K562 (cell line): ENCODE results near the gene DCHS2. TPM values are rescaled to one million over a fixed set of nuclear protein-coding genes. Genes with fewer than 3 reads are reported as not detected.

Experiments used
- AFF4 ChIP-seq: sonication (generic); formaldehyde crosslinking; IDR thresholded peaks from 2 replicates; pipeline ENCODE4 v1.8.0; 2023; ENCODE audit warnings: mild to moderate bottlenecking, missing genetic modification reagents
- ARID2 ChIP-seq: fragments of 450-650 bp; IDR thresholded peaks from 2 replicates; pipeline ENCODE4 v1.6.1; 2017; ENCODE audit warnings: antibody characterized with exemption, mild to moderate bottlenecking
- BDP1 ChIP-seq: IDR thresholded peaks from 3 replicates; pipeline ENCODE4 v1.6.1; 2011; ENCODE audit not compliant: insufficient read length, insufficient read depth
- CEBPZ ChIP-seq: fragments of 150-350 bp; IDR thresholded peaks from 2 replicates; pipeline ENCODE4 v1.6.1; 2014; ENCODE audit warnings: low read depth, mild to moderate bottlenecking, low read length, borderline replicate concordance
- CREBBP ChIP-seq: IDR thresholded peaks from one replicate; pipeline ENCODE4 v1.6.1; 2012; ENCODE audit warnings: low read depth, mild to moderate bottlenecking, control low read depth, inconsistent platforms, low read length
- CTCFL ChIP-seq: IDR thresholded peaks from 2 replicates; pipeline ENCODE4 v1.6.1; 2011; ENCODE audit warnings: borderline replicate concordance, low read depth, mild to moderate bottlenecking, moderate library complexity, low read length; ENCODE audit not compliant: insufficient read depth, poor library complexity, severe bottlenecking
- FIP1L1 ChIP-seq: fragments of 200-400 bp; formaldehyde crosslinking; IDR thresholded peaks from 2 replicates; pipeline ENCODE4 v1.6.1; 2018; ENCODE audit warnings: mild to moderate bottlenecking, low read depth, low read length; ENCODE audit not compliant: poor library complexity, severe bottlenecking
- HBP1 ChIP-seq: fragments of 450-650 bp; formaldehyde crosslinking; IDR thresholded peaks from 2 replicates; pipeline ENCODE4 v1.4.0; 2022; ENCODE audit warnings: missing genetic modification characterization
- MAFG ChIP-seq: fragments of 450-650 bp; conservative IDR thresholded peaks from 2 replicates; pipeline ENCODE4 v1.6.1; 2016; ENCODE audit warnings: missing genetic modification characterization, missing compliant biosample characterization
- MECOM ChIP-seq: fragments of 250-450 bp; sonication (Bioruptor Pico); IDR thresholded peaks from 2 replicates; pipeline ENCODE4 v1.8.0; 2022; ENCODE audit warnings: inconsistent platforms
- PHB2 ChIP-seq: fragments of 450-650 bp; IDR thresholded peaks from 2 replicates; pipeline ENCODE4 v1.6.1; 2017; ENCODE audit warnings: low read depth
- POLR2AphosphoS5 ChIP-seq: IDR thresholded peaks from 2 replicates; pipeline ENCODE4 v1.6.1; 2011; ENCODE audit warnings: mild to moderate bottlenecking, low read depth, low read length, moderate library complexity; ENCODE audit not compliant: control insufficient read depth, insufficient read depth
- PRPF4 ChIP-seq: fragments of 200-400 bp; formaldehyde crosslinking; IDR thresholded peaks from one replicate; pipeline ENCODE4 v1.6.1; 2017; ENCODE audit warnings: low read length, low read depth, mild to moderate bottlenecking; ENCODE audit not compliant: insufficient read depth, poor library complexity, severe bottlenecking
- SMARCC2 ChIP-seq: fragments of 450-650 bp; IDR thresholded peaks from 2 replicates; pipeline ENCODE4 v1.6.1; 2017; ENCODE audit warnings: antibody characterized with exemption, moderate library complexity, mild to moderate bottlenecking, low read depth
- SRSF3 ChIP-seq: fragments of 200-400 bp; formaldehyde crosslinking; IDR thresholded peaks from 2 replicates; pipeline ENCODE4 v1.6.1; 2016; ENCODE audit warnings: mild to moderate bottlenecking, low read length, moderate library complexity; ENCODE audit not compliant: insufficient read depth
- ZFP36 ChIP-seq: fragments of 150-350 bp; IDR thresholded peaks from 2 replicates; pipeline ENCODE4 v1.6.1; 2018; ENCODE audit warnings: low read length, low read depth; ENCODE audit not compliant: partially characterized antibody
- ZNF239 ChIP-seq: fragments of 250-450 bp; sonication (Bioruptor Pico); IDR thresholded peaks from 2 replicates; pipeline ENCODE4 v1.4.0; 2020; ENCODE audit warnings: mild to moderate bottlenecking
- ZNF586 ChIP-seq: fragments of 450-650 bp; formaldehyde crosslinking; conservative IDR thresholded peaks from 2 replicates; pipeline ENCODE4 v1.4.0; 2020; ENCODE audit warnings: mild to moderate bottlenecking, moderate library complexity
- polyA plus RNA-seq, 8 experiments: library from polyadenylated mRNA; depleted of rRNA in 4 of 8; stranded (reverse) in 5 of 8; unstranded in 3 of 8; fragments of >200 nt; fragmentation: Nextera tagmentation in 2 of 8; fragmentation: Illumina TruSeq in 1 of 8; extraction: Ambion mirVana in 2 of 8; extraction: Trizol in 1 of 8; gene quantifications; 2 replicates each; pipeline versions ENCODE4 v1.2.1 to v1.2.3, GENCODE V29; 2011 to 2014; ENCODE audit warnings: inconsistent platforms in 1 of 8, missing spikeins in 1 of 8
- total RNA-seq, 7 experiments: library from RNA; depleted of rRNA in 6 of 7; stranded (reverse); fragments of >200 nt in 6 of 7; fragmentation: Illumina TruSeq in 2 of 7; extraction: Trizol in 2 of 7; gene quantifications; 2 replicates each; pipeline versions ENCODE4 v1.2.1 to v1.2.3, GENCODE V29; 2011 to 2021; ENCODE audit warnings: low replicate concordance in 1 of 7

DCHS2 gene
- total and polyA plus RNA-seq, 9 of the 15 experiments (the other 6 are each of a cell fraction or from before 2014, with no cell fraction given) = 0.49 to 7.1 (median 5.3) TPM

- TF ChIP-seq CTCFL (no peak), POLR2AphosphoS5 (no peak), ZFP36 (no peak), AFF4 (CRISPR knock-in tag) (no peak), CEBPZ (no peak), MECOM (no peak), CREBBP (no peak), HBP1 (CRISPR knock-in tag) (no peak), ZNF239 (CRISPR knock-in tag) (0 out of 2 replicates have a peak, but pooled peaks have one; percentile 22), SMARCC2 (peak; percentile 61; the same call in 1 of the 2 replicates), ARID2 (no peak), ZNF586 (no peak), PHB2 (no peak), BDP1 (no peak), PRPF4 (no peak), FIP1L1 (no peak), SRSF3 (no peak), MAFG (tag) (no peak)
Measured at GRCh38 chr4:154205471-154205870, 286.1 kb downstream of the DCHS2 start (continued).
